GM23248 (cell line): ENCODE data around the gene MPPED2.

ENCODE experiments used
- EZH2 ChIP-seq: fragments of 200-600 bp; sonication (generic); IDR thresholded peaks from 2 replicates; pipeline ENCODE4 v1.6.1; 2018; ENCODE audit warnings: antibody characterized with exemption, mild to moderate bottlenecking; ENCODE audit not compliant: insufficient read depth, poor library complexity, severe bottlenecking
- EZH2phosphoT487 ChIP-seq: fragments of 200-600 bp; sonication (generic); IDR thresholded peaks from 2 replicates; pipeline ENCODE4 v1.6.1; 2018; ENCODE audit warnings: antibody characterized with exemption, moderate library complexity, mild to moderate bottlenecking, low read depth; ENCODE audit not compliant: insufficient read depth

- TF ChIP-seq EZH2 (no peak), EZH2phosphoT487 (no peak)
Observed at GRCh38 chr11:30459821-30460220, 126.3 kb downstream of the MPPED2 start.
